Fibroblast of skin of left quadriceps (primary cell): ENCODE results near the gene SOCS1.
"Not testable (repeated sequence)": the region's sequence is repeated elsewhere in the genome, so short reads cannot be mapped to it uniquely, and the experiment has no call there.

Source experiments
- DNase-seq, 2 experiments: peaks; one replicate each; pipeline ENCODE4 v3.0.0-alpha.2; 2013; ENCODE audit warnings: low read depth in 2 of 2

Gene SOCS1

DNA sequence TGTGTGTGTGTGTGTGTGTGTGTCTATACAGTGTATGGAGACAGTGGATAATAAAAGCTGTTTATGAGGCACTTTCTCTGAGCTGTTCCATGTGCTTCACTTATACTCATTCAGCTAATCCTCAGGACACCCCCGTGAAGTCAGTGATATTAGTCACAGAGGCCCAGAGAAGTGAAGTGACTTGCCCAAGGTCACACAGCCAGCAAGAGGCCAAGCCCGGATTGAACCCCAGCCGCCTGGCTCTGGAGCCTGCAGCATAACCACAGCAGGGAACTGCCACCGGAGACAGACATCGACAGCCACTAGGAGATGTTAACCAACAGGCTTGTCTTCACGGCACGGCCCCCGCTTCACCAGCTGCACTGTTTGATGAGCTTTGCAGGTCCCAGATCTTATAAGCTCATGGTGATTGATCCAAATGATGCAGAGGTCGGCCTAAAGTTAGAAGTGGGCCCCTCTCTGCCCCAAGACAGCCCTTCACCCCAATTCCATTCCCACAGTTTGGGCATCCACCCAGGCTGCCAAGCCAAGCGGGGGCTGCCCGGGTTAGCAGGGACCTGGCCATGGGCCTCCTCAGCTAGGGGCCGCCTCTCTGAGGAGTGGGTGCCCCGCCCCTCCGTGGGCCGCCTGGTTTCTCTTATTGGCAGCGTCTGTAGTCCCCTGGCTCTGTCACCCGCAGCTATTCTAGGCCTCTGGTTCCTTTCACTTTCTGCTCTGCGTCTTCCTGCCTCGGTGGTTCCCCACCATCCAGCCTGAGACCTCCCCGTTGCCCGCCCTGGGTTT lies 30.9 kb downstream of the SOCS1 start:
- no peak for DNase-seq

GRCh38 chr16:11224096-11224893 lies 31.7 kb downstream of the SOCS1 start:
- no peak for DNase-seq

- not testable (repeated sequence) for DNase-seq
These were observed 35.5 kb downstream of the SOCS1 start for GRCh38 chr16:11220507-11220906.

- no peak for DNase-seq
These were observed 36.8 kb downstream of the SOCS1 start for GRCh38 chr16:11219178-11219577.

- no peak for DNase-seq
These were observed 37.4 kb downstream of the SOCS1 start for GRCh38 chr16:11218604-11218962.

- DNase-seq: no peak
These were observed 38.1 kb downstream of the SOCS1 start for GRCh38 chr16:11217651-11218603.

DNA sequence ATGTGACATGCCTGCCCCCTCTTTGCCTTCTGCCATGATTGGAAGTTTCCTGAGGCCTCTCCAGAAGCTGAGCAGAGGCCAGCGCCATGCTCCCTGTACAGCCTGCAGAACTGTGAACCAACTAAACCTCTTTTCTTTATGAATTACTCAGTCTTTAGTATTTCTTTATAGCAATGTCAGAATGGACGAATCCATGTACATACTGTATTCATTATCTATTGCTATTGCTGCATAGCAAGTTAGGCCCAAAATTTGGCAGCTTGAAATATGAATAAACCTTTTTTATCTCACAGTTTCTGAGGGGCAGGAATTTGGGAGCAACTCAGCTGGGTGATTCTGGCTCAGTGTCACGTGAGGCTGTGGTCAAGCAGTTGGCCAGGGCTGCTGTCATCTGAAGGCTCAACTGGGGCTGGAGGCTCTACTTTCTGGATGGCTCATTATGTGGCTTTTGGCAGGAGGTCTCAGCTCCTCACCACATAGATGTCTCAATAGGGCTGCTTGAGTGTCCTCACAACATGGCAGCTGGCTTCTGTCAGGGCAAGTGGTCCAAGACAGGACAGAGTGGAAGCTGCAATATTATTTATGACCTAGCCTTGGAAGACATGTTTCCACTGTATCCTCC lies 40.0 kb downstream of the SOCS1 start:
- no peak for DNase-seq

GRCh38 chr16:11213799-11214198 lies 42.2 kb downstream of the SOCS1 start:
- DNase-seq: no peak

GRCh38 chr16:11213373-11213772 lies 42.6 kb downstream of the SOCS1 start:
- no peak for DNase-seq

- no peak for DNase-seq
These were observed 43.2 kb downstream of the SOCS1 start for GRCh38 chr16:11212798-11213196.

GRCh38 chr16:11211977-11212797 lies 43.8 kb downstream of the SOCS1 start:
- DNase-seq: no peak

GRCh38 chr16:11211061-11211976 lies 44.7 kb downstream of the SOCS1 start:
- no peak for DNase-seq

DNA sequence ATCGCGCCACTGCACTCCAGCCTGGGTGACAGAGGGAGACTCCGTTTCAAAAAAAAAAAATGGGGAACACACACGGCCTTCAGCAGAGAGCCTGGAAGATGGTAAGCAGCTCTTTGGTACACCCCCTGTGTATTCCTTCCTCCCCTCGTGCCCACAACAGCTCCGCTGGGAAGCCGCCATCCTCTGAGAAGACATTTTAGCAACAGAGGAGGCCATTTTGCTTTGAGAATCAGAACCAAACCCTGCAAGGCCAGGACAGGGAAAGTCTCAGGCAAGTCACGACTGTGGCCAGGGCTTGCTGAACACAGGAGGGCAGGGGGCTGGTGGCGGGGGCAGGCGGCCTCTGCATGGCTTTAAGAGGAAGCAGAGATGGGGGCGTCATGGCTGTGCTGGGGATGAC lies 45.7 kb downstream of the SOCS1 start:
- DNase-seq: no peak

DNA sequence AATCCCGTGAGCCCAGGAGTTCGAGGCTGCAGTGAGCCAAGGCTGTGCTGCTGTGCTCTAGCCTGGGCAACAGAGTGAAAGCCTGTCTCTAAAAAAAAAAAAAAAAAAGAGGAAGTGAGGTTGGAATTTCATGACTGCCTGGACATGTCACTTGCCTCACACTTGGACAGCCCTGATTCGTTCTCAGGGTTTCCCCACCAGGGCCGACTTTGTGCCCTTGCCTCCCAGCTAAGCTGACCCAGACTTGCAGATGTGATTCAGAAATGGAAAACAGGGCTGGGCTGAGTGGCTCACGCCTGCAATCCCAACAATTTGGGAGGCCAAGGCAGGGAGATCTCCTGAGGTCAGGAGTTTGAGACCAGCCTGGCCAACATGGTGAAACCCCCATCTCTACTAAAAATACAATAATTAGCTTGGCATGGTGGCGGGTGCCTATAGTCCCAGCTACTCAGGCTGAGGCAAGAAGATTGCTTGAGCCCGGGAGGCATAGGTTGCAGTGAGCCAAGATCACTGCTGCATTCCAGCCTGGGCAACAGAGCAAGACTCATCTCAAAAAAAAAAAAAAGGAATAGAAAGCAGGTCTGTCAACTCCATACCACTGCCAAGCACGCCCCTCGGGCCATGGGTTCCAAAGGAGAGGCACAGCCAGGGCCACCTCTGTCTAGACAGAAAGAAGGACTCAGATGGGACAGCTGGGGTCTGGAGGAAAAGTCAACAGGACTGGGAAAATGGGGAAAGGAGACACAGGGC lies 46.9 kb downstream of the SOCS1 start:
- no peak for DNase-seq

DNA sequence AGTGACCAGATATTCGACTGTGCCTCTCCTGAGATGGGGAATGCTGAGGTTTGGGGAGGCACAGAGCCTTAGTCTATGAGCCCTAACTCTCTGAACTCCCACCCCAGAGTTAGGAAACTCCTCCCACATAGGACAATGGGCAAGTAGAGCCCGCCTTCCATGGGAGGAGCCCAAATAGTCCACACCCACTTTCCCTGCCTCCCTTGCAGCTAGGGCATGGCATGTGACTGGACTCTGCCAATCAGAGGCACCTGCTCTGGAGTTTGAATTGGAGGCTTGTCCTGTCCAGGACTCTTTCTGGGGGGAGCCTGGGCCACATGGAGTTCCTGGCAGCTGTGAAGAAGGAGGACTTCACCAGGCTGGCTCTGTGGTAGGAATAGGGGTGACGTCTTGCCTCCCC lies 48.4 kb downstream of the SOCS1 start:
- DNase-seq: no peak

GRCh38 chr16:11205754-11206581 lies 50.0 kb downstream of the SOCS1 start:
- DNase-seq: no peak

GRCh38 chr16:11205065-11205699 lies 50.8 kb downstream of the SOCS1 start:
- DNase-seq: no peak
